H9 (cell line): Measurements from ENCODE around the gene EIF3B. TPM values are rescaled to one million over a fixed set of nuclear protein-coding genes. Genes with fewer than 3 reads are reported as not detected.

Experiments used
- DNase-seq: peaks from one replicate; pipeline ENCODE4 v3.0.0-alpha.2; 2017
- H2AFZ ChIP-seq: one replicate; pipeline ENCODE4 v1.6.1; 2013; ENCODE audit warnings: mild to moderate bottlenecking, low read length, control low read depth, moderate library complexity
- H2AK5ac ChIP-seq: 2 replicates; pipeline ENCODE4 v1.6.1; 2013; ENCODE audit warnings: low read length, control low read depth, mixed read lengths; ENCODE audit not compliant: insufficient read length
- H2BK120ac ChIP-seq: one replicate; pipeline ENCODE4 v1.6.1; 2013; ENCODE audit warnings: low read depth, mild to moderate bottlenecking, low read length, control low read depth, inconsistent platforms; ENCODE audit not compliant: poor library complexity, severe bottlenecking
- H2BK12ac ChIP-seq: 2 replicates; pipeline ENCODE4 v1.6.1; 2013; ENCODE audit warnings: low read length, control low read depth, mixed read lengths, low read depth; ENCODE audit not compliant: insufficient read length
- H2BK15ac ChIP-seq: 2 replicates; pipeline ENCODE4 v1.6.1; 2013; ENCODE audit warnings: low read depth, low read length, control low read depth
- H2BK20ac ChIP-seq: one replicate; pipeline ENCODE4 v1.6.1; 2013; ENCODE audit warnings: low read depth, mild to moderate bottlenecking, low read length, control low read depth, inconsistent platforms; ENCODE audit not compliant: poor library complexity, severe bottlenecking
- H2BK5ac ChIP-seq: 2 replicates; pipeline ENCODE4 v1.6.1; 2013; ENCODE audit warnings: low read length, control low read depth, mixed read lengths; ENCODE audit not compliant: insufficient read length
- H3K14ac ChIP-seq: 2 replicates; pipeline ENCODE4 v1.6.1; 2013; ENCODE audit warnings: low read length, control low read depth; ENCODE audit not compliant: insufficient read depth
- H3K18ac ChIP-seq: 2 replicates; pipeline ENCODE4 v1.6.1; 2013; ENCODE audit warnings: low read depth, mild to moderate bottlenecking, mixed read lengths, low read length, control low read depth; ENCODE audit not compliant: insufficient read length
- H3K23ac ChIP-seq: 2 replicates; pipeline ENCODE4 v1.6.1; 2013; ENCODE audit warnings: low read length, control low read depth, mixed read lengths, low read depth; ENCODE audit not compliant: insufficient read length
- H3K23me2 ChIP-seq: 2 replicates; pipeline ENCODE4 v1.6.1; 2013; ENCODE audit warnings: low read depth, mild to moderate bottlenecking, mixed read lengths, low read length, control low read depth; ENCODE audit not compliant: insufficient read length, poor library complexity, severe bottlenecking
- H3K27ac ChIP-seq: 2 replicates; pipeline ENCODE4 v1.5.1; 2013; ENCODE audit warnings: low read length, control low read depth, mixed read lengths, low read depth; ENCODE audit not compliant: insufficient read length
- H3K27me3 ChIP-seq: 2 replicates; pipeline ENCODE4 v1.6.1; 2013; ENCODE audit warnings: low read length, control low read depth, inconsistent platforms; ENCODE audit not compliant: insufficient read depth
- H3K4ac ChIP-seq: 2 replicates; pipeline ENCODE4 v1.6.1; 2013; ENCODE audit warnings: low read depth, mild to moderate bottlenecking, control low read depth, inconsistent platforms, low read length, moderate library complexity
- H3K4me1 ChIP-seq: 2 replicates; pipeline ENCODE4 v1.6.1; 2013; ENCODE audit warnings: low read length, control low read depth, inconsistent platforms; ENCODE audit not compliant: insufficient read depth
- H3K4me2 ChIP-seq: 2 replicates; pipeline ENCODE4 v1.6.1; 2013; ENCODE audit warnings: low read length, control low read depth, mixed read lengths; ENCODE audit not compliant: insufficient read length, insufficient read depth
- H3K56ac ChIP-seq: 2 replicates; pipeline ENCODE4 v1.6.1; 2013; ENCODE audit warnings: low read depth, mild to moderate bottlenecking, mixed read lengths, low read length, control low read depth; ENCODE audit not compliant: insufficient read length
- H3K79me1 ChIP-seq: 2 replicates; pipeline ENCODE4 v1.6.1; 2013; ENCODE audit warnings: low read depth, mild to moderate bottlenecking, moderate library complexity, low read length, control low read depth, inconsistent platforms; ENCODE audit not compliant: insufficient read depth, poor library complexity, severe bottlenecking
- H3K79me2 ChIP-seq: 2 replicates; pipeline ENCODE4 v1.6.1; 2013; ENCODE audit warnings: low read length, control low read depth, inconsistent platforms; ENCODE audit not compliant: insufficient read depth
- H3K9ac ChIP-seq: 2 replicates; pipeline ENCODE4 v1.6.1; 2013; ENCODE audit warnings: low read length, control low read depth, mixed read lengths; ENCODE audit not compliant: insufficient read length; ENCODE audit errors: extremely low read depth
- H3K9me3 ChIP-seq: one replicate; pipeline ENCODE4 v1.6.1; 2013; ENCODE audit warnings: low read depth, low read length, inconsistent platforms; ENCODE audit not compliant: control insufficient read depth
- H3T11ph ChIP-seq: one replicate; pipeline ENCODE4 v1.6.1; 2013; ENCODE audit warnings: mild to moderate bottlenecking, low read length, control low read depth, inconsistent platforms
- H4K20me1 ChIP-seq: one replicate; pipeline ENCODE4 v1.6.1; 2013; ENCODE audit not compliant: control insufficient read depth, insufficient read length, insufficient read depth
- H4K5ac ChIP-seq: 2 replicates; pipeline ENCODE4 v1.6.1; 2013; ENCODE audit warnings: low read depth, mild to moderate bottlenecking, mixed read lengths, low read length, control low read depth; ENCODE audit not compliant: insufficient read length
- H4K8ac ChIP-seq: replicated peaks from 2 replicates; pipeline ENCODE4 v1.6.1; 2013; ENCODE audit warnings: low read length, control low read depth, mixed read lengths, low read depth; ENCODE audit not compliant: insufficient read length
- H4K91ac ChIP-seq: 2 replicates; pipeline ENCODE4 v1.6.1; 2013; ENCODE audit warnings: low read depth, mild to moderate bottlenecking, moderate library complexity, mixed read lengths, low read length, control low read depth; ENCODE audit not compliant: insufficient read length
- H3K27ac Mint-ChIP-seq, 3 experiments: 2 replicates in 2 of 3; 3 replicates in 1 of 3; pipeline ENCODE4 v1.8.0; 2020 to 2021; ENCODE audit warnings: mixed read lengths in 3 of 3, mild to moderate bottlenecking in 1 of 3, moderate library complexity in 1 of 3
- H3K27me3 Mint-ChIP-seq: 2 replicates; pipeline ENCODE4 v1.8.0; 2021; ENCODE audit warnings: low read depth, mild to moderate bottlenecking, moderate library complexity, mixed read lengths
- H3K36me3 Mint-ChIP-seq, 3 experiments: 2 replicates in 2 of 3; 3 replicates in 1 of 3; pipeline ENCODE4 v1.8.0; 2020 to 2021; ENCODE audit warnings: low read depth in 3 of 3, mixed read lengths in 3 of 3; ENCODE audit not compliant: insufficient read depth in 1 of 3
- H3K4me1 Mint-ChIP-seq, 2 experiments: 2 replicates each; pipeline ENCODE4 v1.8.0; 2020; ENCODE audit warnings: mixed read lengths in 2 of 2
- H3K4me3 Mint-ChIP-seq, 2 experiments: 2 replicates in 1 of 2; 3 replicates in 1 of 2; pipeline ENCODE4 v1.8.0; 2020 to 2021; ENCODE audit warnings: mild to moderate bottlenecking in 2 of 2, mixed read lengths in 2 of 2, moderate library complexity in 1 of 2
- H3K9me3 Mint-ChIP-seq, 2 experiments: 2 replicates in 1 of 2; 3 replicates in 1 of 2; pipeline ENCODE4 v1.8.0; 2020; ENCODE audit warnings: mild to moderate bottlenecking in 2 of 2, mixed read lengths in 2 of 2, moderate library complexity in 1 of 2
- CTCF ChIP-seq: fragments of 200-600 bp; sonication (generic); conservative IDR thresholded peaks from 3 replicates; pipeline ENCODE4 v1.8.0; 2021; ENCODE audit warnings: antibody characterized with exemption, mild to moderate bottlenecking
- WGBS: extraction: QIAGEN DNeasy Blood & Tissue Kit; methylation state at CpG from one replicate; pipeline ENCODE4 v1.1.7; 2013; ENCODE audit warnings: missing lambda C conversion rate, low lambda C conversion rate, mixed read lengths; ENCODE audit not compliant: insufficient read length; ENCODE audit errors: extremely low coverage; 5-methylcytosine and 5-hydroxymethylcytosine counted together
- total RNA-seq: library from RNA; stranded (reverse); gene quantifications from 2 replicates; pipeline ENCODE4 v1.2.1, GENCODE V29; 2021

The EIF3B gene
- total RNA-seq, 1 experiment from 2014 or later: 337 TPM

DNA sequence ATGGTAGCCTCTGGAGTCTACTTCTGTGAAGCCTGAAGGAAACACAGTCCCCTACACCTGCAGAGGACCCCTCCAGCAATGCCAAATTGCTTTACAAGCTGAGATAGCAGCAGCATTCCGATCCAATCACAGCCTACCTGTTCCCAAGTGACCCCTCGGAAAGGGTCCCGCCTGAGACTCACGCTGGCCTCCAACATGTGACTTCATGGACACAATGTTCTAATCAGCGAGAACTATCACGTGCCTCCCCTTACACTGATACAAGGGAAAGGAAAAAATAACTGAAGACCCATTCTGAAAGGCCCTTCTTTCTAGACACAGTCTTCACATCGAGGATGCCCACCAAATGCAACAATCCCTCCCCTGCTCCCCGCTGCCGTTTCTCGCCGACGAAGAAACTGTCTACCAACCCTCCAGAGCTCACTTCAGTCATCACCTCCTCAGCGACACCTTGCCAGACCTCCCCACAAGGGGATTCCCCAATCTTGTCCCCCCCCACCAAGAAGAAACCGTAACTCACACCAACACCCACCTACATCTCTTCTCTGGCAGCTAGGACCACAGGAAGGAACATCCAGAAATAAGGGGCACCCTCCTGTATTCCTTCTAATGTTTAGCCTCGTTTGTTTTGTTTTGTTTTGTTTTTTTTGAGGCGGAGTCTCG lies 42.2 kb upstream of the EIF3B start:
- Histone ChIP-seq H3K4ac (no peak overlapping the region), H4K8ac (no peak overlapping the region), H3K27ac (no peak overlapping the region), H3K79me2 (no peaks in the 10 kb centered on the region; the same call in 1 of the 2 replicates), H2BK12ac (no peak overlapping the region), H3K23ac (no peak overlapping the region), H2BK20ac (no peak overlapping the region), H3K56ac (no peak overlapping the region), H4K20me1 (no peaks in the 10 kb centered on the region), H3K4me1 (peaks cover 3% of the 10 kb centered on the region; the same call in 1 of the 2 replicates), H2BK15ac (no peak overlapping the region), H3T11ph (no peak overlapping the region), H2AFZ (no peak overlapping the region), H3K4me2 (no peak overlapping the region), H3K14ac (no peak overlapping the region), H3K27me3 (no peaks in the 10 kb centered on the region), H4K5ac (no peak overlapping the region), H2AK5ac (no peak overlapping the region), H4K91ac (no peak overlapping the region), H3K79me1 (no peaks in the 10 kb centered on the region), H2BK5ac (no peak overlapping the region), H2BK120ac (no peak overlapping the region), H3K9me3 (no peaks in the 10 kb centered on the region), H3K23me2 (no peaks in the 10 kb centered on the region), H3K18ac (no peak overlapping the region), H3K9ac (no peak overlapping the region)
- no CpG with 5 or more reads among the region's 17 CpGs for WGBS
- no peak for TF ChIP-seq CTCF
- no peaks in the 10 kb centered on the region; the same call in 1 of the 2 replicates for H3K27me3 Mint-ChIP-seq
- H3K27ac Mint-ChIP-seq: peak overlapping the region; percentile 4 to 49 (median 28); a peak in 4 of 7 replicates
- DNase-seq: no peak
- peaks cover 0 to 9% (median 0%) of the 10 kb centered on the region in 3 experiments; a peak in 4 of 7 replicates for H3K36me3 Mint-ChIP-seq
- H3K4me3 Mint-ChIP-seq: peak overlapping the region; percentile 44 to 68
- peaks cover 17 to 19% of the 10 kb centered on the region in 2 experiments for H3K4me1 Mint-ChIP-seq
- no peaks in the 10 kb centered on the region; a peak in 1 of 5 replicates for H3K9me3 Mint-ChIP-seq
